A172 (cell line): ENCODE measurements around the gene PLCB1. TPM values are rescaled to one million over a fixed set of nuclear protein-coding genes. Genes with fewer than 3 reads are reported as not detected.
"Not testable (repeated sequence)": the region's sequence is repeated elsewhere in the genome, so short reads cannot be mapped to it uniquely, and the experiment has no call there.

Experiments
- DNase-seq: peaks from one replicate; pipeline ENCODE4 v3.0.0-alpha.2; 2015; ENCODE audit warnings: low spot score
- total RNA-seq: library from RNA; depleted of rRNA; stranded (reverse); fragments of >200 nt; shearing (Covaris generic); gene quantifications from 2 replicates; pipeline ENCODE4 v1.2.3, GENCODE V29; 2014

The PLCB1 gene
- total RNA-seq, 1 experiment from 2014 or later: 0.43 TPM

DNA sequence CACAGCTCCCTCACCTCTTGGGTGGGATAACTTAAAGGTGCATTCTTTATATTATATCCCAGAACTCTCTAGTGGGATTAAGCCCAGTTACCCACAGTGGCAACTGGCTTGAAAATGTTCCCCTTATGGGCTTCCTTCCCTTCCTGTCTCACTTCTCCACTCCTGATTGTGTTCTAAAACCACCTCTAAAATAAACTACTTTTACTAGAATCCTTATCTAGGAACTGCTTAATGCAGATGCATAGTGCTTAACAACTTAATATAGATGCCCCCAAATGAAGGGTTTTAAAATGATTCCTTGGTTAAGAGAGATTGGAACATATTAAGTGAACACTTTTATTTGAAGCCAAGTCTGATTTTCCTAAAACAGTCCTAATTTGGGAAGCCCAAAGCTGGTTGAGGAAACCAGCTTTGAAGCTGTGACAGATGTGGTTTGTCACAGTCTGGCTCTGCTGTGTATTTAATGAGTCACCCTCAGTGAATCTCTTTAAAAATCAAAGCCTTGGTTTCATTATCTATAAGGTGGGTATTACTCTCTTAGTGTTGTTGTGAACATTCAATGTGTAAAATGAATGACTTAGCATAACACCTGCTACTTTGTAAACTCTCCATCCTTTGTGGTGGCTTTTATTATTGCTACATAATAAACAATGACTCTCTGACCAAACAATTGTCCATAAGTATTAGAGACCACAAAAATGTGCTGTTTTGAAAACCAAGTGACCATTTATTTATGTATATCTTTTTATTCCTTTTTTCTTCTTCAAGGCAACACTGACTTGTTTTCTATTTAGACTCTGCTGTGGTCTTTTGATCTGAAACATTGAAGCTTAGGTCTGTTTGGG is 24.4 kb downstream of the PLCB1 start:
- no peak for DNase-seq

GRCh38 chr20:8159217-8159616 is 27.2 kb downstream of the PLCB1 start:
- DNase-seq: not testable (repeated sequence)

- no peak for DNase-seq
These were observed 29.4 kb downstream of the PLCB1 start for GRCh38 chr20:8161264-8162071.

DNA sequence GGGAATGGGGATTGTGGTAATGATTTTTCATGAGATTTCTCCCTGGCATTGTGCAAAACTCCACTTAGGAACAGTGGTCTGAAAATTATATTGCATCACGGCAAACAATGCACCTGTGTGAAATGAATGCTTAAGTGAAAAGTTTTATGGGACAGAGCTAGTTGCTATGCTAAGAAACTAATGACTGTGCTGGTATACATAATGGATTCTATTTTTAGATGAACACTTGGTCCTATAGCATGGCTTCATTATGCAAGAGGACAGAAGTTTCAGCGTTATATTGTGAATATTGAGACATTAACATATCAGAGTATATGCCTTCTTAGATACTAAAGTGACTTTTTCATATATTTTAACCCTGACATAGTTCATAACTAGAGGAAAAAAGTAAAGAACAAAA is 30.5 kb downstream of the PLCB1 start:
- no peak for DNase-seq

DNA sequence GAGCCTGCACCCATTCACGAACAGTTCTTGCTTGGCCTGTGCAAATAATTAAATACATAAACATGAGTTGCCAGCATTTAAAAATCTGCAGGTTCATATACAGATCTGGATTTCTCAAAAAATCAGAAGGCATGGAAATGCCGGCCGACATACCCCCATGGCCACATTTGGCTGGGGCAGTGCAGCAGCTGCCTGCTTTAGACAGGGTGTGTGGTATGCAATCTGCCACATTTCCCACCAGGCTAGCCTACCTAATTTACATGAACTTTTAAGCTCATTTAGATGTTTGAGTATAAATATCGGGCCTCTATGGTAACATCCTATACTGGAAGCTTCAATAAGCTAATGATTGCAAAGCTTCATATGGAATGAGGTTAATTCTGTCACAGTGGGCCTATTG is 31.5 kb downstream of the PLCB1 start:
- DNase-seq: no peak

- DNase-seq: no peak
These were observed 34.7 kb downstream of the PLCB1 start for GRCh38 chr20:8166730-8167129.

DNA sequence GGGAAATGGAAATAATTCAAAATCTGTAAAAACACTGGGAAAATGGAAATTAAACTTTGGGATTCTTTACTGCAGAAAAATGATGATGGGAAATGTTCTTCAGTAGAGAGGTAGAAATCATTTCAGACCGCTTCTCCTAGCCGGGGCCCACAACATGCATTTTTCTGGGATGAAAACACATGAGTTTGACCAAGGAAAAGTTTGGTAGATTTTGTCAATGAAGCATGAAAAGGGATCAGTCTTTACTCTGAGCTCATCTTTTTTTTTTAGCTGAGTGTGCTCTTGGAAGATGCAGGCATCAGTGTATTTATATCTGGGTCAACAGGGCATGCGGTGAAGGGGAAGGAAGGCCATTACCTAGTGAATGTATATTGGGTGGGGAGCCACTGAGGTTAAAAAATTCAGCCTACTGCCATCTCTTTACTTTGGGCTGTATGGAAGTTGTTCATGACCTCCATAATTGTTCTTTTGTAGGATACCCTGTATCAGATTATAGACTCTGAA is 36.8 kb downstream of the PLCB1 start:
- DNase-seq: no peak

GRCh38 chr20:8170921-8171320 is 38.9 kb downstream of the PLCB1 start:
- DNase-seq: no peak

DNA sequence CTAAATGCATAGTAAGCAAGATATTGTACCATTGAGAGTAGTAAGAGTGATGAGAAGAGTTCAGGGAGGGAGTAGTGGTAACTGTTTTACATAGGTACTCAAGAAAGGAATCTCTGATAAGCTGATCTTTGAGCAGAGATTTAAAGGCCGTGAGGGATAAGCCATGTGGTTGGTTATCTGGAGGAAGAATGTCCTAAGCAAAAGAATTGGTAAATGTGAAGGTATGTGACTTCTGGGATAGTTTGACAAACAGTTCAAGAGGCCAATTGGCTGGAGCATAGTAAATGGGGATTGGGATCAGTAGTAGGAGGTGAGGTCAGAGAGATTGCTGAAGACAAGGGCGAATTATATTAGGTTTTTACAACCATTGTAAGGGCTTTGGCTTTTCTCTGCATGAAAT is 40.1 kb downstream of the PLCB1 start:
- DNase-seq: no peak

GRCh38 chr20:8175741-8176675 is 43.9 kb downstream of the PLCB1 start:
- DNase-seq: no peak

GRCh38 chr20:8183526-8183925 is 51.5 kb downstream of the PLCB1 start:
- DNase-seq: no peak

GRCh38 chr20:8187740-8188139 is 55.7 kb downstream of the PLCB1 start:
- no peak for DNase-seq

DNA sequence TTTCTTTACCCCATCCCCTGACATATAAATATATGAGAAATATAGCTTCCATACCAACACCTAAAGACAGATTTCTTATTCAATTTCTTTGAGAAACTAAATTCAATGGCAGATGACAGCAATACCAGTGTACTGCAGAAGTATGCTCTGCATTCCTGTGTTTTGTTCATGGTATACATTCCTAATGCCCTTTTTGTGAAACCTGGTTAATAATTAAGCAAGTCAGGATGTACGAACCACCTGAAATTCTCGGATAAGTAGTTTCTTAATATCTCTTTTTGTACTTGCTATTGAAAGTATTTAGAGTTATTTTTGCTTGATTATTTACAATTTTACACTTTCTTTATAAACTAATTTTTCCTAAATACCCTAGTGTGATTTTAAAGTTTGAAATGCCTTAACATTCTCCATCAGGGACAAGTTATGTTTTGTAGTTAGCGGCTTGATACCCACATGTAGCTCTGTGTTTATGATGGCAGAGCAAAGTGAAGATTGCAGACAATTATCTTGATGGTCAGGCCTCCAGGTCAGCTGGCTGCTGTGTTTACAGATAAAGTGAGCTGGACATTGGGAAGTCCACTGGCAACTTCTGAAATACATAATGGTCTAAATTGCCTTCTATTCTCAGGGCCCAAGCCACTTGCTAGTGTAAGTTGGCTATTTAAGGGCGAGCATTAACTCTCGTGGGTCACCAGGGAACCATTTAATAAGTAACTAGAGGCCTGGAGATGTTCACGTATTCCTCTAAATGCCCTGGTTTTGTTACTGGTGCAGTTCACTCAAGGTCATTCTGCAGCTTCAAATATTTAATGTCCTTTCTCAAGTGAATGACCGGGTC is 58.2 kb downstream of the PLCB1 start:
- DNase-seq: no peak

- DNase-seq: no peak
These were observed 62.7 kb downstream of the PLCB1 start for GRCh38 chr20:8194721-8195120.

GRCh38 chr20:8196096-8196495 is 64.0 kb downstream of the PLCB1 start:
- DNase-seq: no peak

GRCh38 chr20:8200220-8200619 is 68.2 kb downstream of the PLCB1 start:
- DNase-seq: no peak

GRCh38 chr20:8203366-8203765 is 71.3 kb downstream of the PLCB1 start:
- no peak for DNase-seq

DNA sequence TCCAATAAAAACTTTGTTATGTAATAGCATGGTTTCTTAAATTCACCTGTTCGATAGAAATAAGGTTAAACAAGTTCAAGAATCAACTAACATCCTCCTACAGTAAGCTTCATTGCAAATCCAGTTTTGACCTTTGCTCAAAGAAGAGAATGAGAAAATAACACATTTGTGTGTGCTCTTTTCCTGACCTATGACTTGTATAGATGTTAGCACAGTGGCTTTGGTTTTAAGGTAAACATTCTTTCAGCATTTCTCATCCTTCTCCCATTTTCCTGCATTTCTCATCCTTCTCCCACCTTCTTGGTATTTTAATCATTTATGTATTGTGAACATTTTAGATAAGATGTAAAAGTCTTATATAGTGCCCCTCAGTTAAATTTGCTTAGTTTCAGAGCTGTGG is 73.9 kb downstream of the PLCB1 start:
- DNase-seq: no peak

DNA sequence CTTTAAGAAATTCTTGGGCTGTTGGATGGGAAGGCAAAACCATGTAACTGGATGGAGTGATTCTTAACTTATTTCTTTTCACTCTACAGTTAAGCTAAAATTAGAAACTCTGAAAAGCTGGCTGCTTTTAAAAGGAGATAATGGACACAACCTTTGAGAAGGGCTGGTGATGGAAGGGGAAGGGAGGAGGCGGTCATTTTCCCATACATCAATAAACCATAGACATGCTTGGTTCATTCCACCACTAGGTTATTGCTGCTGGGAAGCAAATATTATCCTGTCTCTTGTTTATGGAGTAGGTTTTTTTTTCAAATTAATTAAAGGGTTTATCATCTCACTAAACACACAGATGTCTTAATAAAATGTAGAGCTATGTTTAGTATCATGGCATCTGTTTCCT is 76.2 kb downstream of the PLCB1 start:
- no peak for DNase-seq

DNA sequence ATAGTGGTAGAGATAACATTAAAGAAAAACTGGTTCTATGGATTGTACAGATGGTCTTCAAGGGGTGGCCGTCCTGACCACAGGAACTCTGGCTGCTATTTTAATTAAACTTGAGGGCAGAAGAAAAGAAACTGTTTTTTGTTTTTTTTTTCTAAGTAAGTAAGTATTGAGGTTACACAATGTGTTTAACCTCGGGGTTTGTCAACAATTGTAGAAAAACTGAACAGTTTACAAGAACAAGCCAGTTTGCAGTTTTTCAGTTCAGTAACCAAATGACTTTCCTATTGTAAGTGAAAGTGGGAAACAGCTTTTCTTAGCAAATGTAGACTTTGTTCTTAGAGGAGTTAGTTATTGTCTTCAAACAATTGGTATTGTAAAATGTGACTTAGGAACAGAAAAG is 77.0 kb downstream of the PLCB1 start:
- DNase-seq: no peak

DNA sequence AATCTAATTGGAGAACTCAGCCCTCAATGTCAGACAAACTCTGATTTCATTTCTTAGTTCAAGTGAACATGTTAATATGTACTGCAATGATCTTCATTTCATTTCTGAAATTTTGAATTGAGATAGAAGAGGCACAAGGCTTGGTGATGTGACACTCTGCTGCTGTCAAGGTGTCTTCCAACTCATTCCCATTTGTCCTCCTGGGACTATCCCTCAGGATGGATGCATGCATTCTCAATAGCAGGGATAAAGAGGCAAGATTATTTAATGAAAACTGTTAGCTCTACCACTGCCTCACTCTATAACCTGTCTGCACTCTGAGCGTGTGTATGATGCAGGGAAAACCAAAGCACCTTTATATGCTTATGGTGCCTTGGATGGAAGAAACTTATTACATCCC is 78.7 kb downstream of the PLCB1 start:
- DNase-seq: no peak
